Endothelial cell of umbilical vein (primary cell): ENCODE data around the gene ACSS2. TPM values are rescaled to one million over a fixed set of nuclear protein-coding genes. Genes with fewer than 3 reads are reported as not detected.

Experiments used
- BruUV-seq: library from RNA; stranded (reverse); fragments of 400-500 nt; replicated peaks from 2 replicates; lab custom pipeline; 2021; lab: Mats Ljungman, UMichigan
- CTCF ChIA-PET: fragments of 300-600, 350-600 bp; sonication (Branson Sonifier 250); formaldehyde crosslinking; loops from one replicate; lab custom pipeline; 2021; ENCODE audit warnings: antibody characterized with exemption, inconsistent platforms; lab: Charles Lee
- POLR2A ChIA-PET: fragments of 300-600, 350-600 bp; sonication (Branson Sonifier 250); formaldehyde crosslinking; loops from one replicate; lab custom pipeline; 2021; ENCODE audit warnings: antibody characterized with exemption, inconsistent platforms; lab: Charles Lee
- DNase-seq: peaks from one replicate; pipeline ENCODE4 v3.0.0-alpha.2; 2011; ENCODE audit warnings: low read depth, low spot score
- FAIRE-seq: peaks from 2 replicates; lab custom pipeline; 2011; peaks lifted over from hg19 to GRCh38; lab: Jason Lieb, UNC
- H2AFZ ChIP-seq: 2 replicates; pipeline ENCODE4 v1.6.0; 2012; ENCODE audit warnings: low read depth, low read length, control low read depth, inconsistent platforms
- H3K27ac ChIP-seq: 2 replicates; pipeline ENCODE4 v1.5.1; 2011; ENCODE audit warnings: low read depth, mild to moderate bottlenecking, control low read depth, low read length, moderate library complexity; ENCODE audit not compliant: insufficient read depth
- H3K27me3 ChIP-seq, 2 experiments: 2 replicates each; pipeline versions ENCODE4 v1.6.0 to v1.6.1; 2011; ENCODE audit warnings: low read length in 2 of 2, mixed read lengths in 1 of 2; ENCODE audit not compliant: control insufficient read depth in 2 of 2, insufficient read depth in 2 of 2
- H3K36me3 ChIP-seq, 2 experiments: 2 replicates in 1 of 2; 3 replicates in 1 of 2; pipeline ENCODE4 v1.5.1; 2011; ENCODE audit warnings: low read length in 2 of 2, mild to moderate bottlenecking in 1 of 2, moderate library complexity in 1 of 2; ENCODE audit not compliant: control insufficient read depth in 2 of 2, insufficient read depth in 2 of 2; ENCODE audit errors: extremely low read depth in 1 of 2
- H3K4me1 ChIP-seq: 3 replicates; pipeline ENCODE4 v1.5.1; 2011; ENCODE audit warnings: mild to moderate bottlenecking, low read length; ENCODE audit not compliant: control insufficient read depth, insufficient read depth; ENCODE audit errors: extremely low read depth
- H3K4me2 ChIP-seq: 2 replicates; pipeline ENCODE4 v1.6.1; 2011; ENCODE audit warnings: low read length, control low read depth, mixed read lengths; ENCODE audit not compliant: insufficient read depth
- H3K4me3 ChIP-seq, 3 experiments: fragments of 200-600 bp in 1 of 3; sonication (generic), shearing (Covaris generic) in 1 of 3; replicated peaks in 1 of 3; 2 replicates each; pipeline ENCODE4 v1.5.1; 2011 to 2016; ENCODE audit warnings: control low read depth in 3 of 3, low read length in 3 of 3, mild to moderate bottlenecking in 2 of 3, inconsistent platforms in 1 of 3, low read depth in 1 of 3, moderate library complexity in 1 of 3; ENCODE audit not compliant: insufficient read depth in 1 of 3
- H3K79me2 ChIP-seq: 2 replicates; pipeline ENCODE4 v1.6.0; 2012; ENCODE audit warnings: low read length, inconsistent platforms; ENCODE audit not compliant: control insufficient read depth, insufficient read depth
- H3K9ac ChIP-seq: replicated peaks from 2 replicates; pipeline ENCODE3; 2011; ENCODE audit warnings: low read length, control low read depth; ENCODE audit not compliant: insufficient read depth; ENCODE audit errors: extremely low read depth
- H3K9me1 ChIP-seq: replicated peaks from 3 replicates; pipeline ENCODE4 v1.6.0; 2011; ENCODE audit warnings: mild to moderate bottlenecking, low read length; ENCODE audit not compliant: control insufficient read depth, insufficient read depth; ENCODE audit errors: extremely low read depth
- H3K9me3 ChIP-seq: replicated peaks from 2 replicates; pipeline ENCODE4 v1.5.1; 2012; ENCODE audit warnings: low read length, inconsistent platforms; ENCODE audit not compliant: control insufficient read depth, insufficient read depth
- H4K20me1 ChIP-seq: replicated peaks from 2 replicates; pipeline ENCODE3; 2011; ENCODE audit warnings: mild to moderate bottlenecking, low read length; ENCODE audit not compliant: control insufficient read depth, insufficient read depth; ENCODE audit errors: extremely low read depth
- CTCF ChIP-seq, 2 donors: IDR thresholded peaks; 1 replicate in 1 of 2; 2 replicates in 1 of 2; pipeline ENCODE4 v1.5.1; 2011; ENCODE audit warnings: low read length in 2 of 2, mild to moderate bottlenecking in 2 of 2, moderate library complexity in 2 of 2, control low read depth in 1 of 2, inconsistent platforms in 1 of 2, low read depth in 1 of 2; ENCODE audit not compliant: insufficient read depth in 1 of 2; ENCODE audit errors: extremely low read depth in 1 of 2
- EZH2 ChIP-seq: IDR thresholded peaks from 2 replicates; pipeline ENCODE4 v1.6.1; 2012; ENCODE audit warnings: borderline replicate concordance, low read depth, mild to moderate bottlenecking, moderate library complexity, low read length, inconsistent platforms; ENCODE audit not compliant: severe bottlenecking
- FOS ChIP-seq: IDR thresholded peaks from 2 replicates; pipeline ENCODE4 v1.6.1; 2011; ENCODE audit warnings: mild to moderate bottlenecking, low read length, moderate library complexity, borderline replicate concordance; ENCODE audit not compliant: insufficient read depth
- GATA2 ChIP-seq: IDR thresholded peaks from 2 replicates; pipeline ENCODE4 v1.7.0; 2011; ENCODE audit warnings: low read depth, mild to moderate bottlenecking, moderate library complexity, mixed read lengths, low read length; ENCODE audit not compliant: insufficient read length, insufficient read depth
- JUN ChIP-seq: IDR thresholded peaks from 2 replicates; pipeline ENCODE4 v1.6.1; 2011; ENCODE audit warnings: borderline replicate concordance, low read depth; ENCODE audit not compliant: insufficient read length, insufficient read depth
- MAX ChIP-seq: IDR thresholded peaks from 2 replicates; pipeline ENCODE4 v1.6.1; 2011; ENCODE audit not compliant: insufficient read depth, insufficient read length
- MYC ChIP-seq: IDR thresholded peaks from one replicate; pipeline ENCODE4 v1.6.1; 2011; ENCODE audit warnings: mild to moderate bottlenecking, low read depth, low read length
- POLR2A ChIP-seq: IDR thresholded peaks from 2 replicates; pipeline ENCODE4 v1.6.1; 2012; ENCODE audit warnings: low read depth, mild to moderate bottlenecking, control low read depth, low read length
- POLR2AphosphoS5 ChIP-seq: IDR thresholded peaks from 2 replicates; pipeline ENCODE4 v1.6.1; 2012; ENCODE audit warnings: low read depth, mild to moderate bottlenecking, control low read depth, low read length, moderate library complexity; ENCODE audit not compliant: insufficient read depth
- dilution Hi-C: fragments of 300-500 bp; cut with MboI; formaldehyde crosslinking; loops from one replicate; pipeline ENCODE4 v1.15.0; 2019; ENCODE audit warnings: low sequenced_read_pairs; ENCODE audit not compliant: extremely low pct_ligation_motif_present
- intact Hi-C: fragments of 100-400 bp; cut with micrococcal nuclease; formaldehyde crosslinking; loops from one replicate; pipeline ENCODE4 v1.10.0; 2022
- polyA plus RNA-seq, 4 experiments: library from polyadenylated mRNA; depleted of rRNA in 3 of 4; stranded (reverse) in 3 of 4; unstranded in 1 of 4; fragments of >200 nt; gene quantifications; 2 replicates each; pipeline versions ENCODE4 v1.2.1 to v1.2.3, GENCODE V29; 2011 to 2012; ENCODE audit warnings: missing spikeins in 1 of 4
- total RNA-seq: library from RNA; stranded (reverse); gene quantifications from 2 replicates; pipeline ENCODE4 v1.2.3, GENCODE V29; 2021

Gene ACSS2
- total and polyA plus RNA-seq, 2 donors (not counting 3 experiments of a cell fraction or from before 2014, with no cell fraction given): 40.7 to 42.3 TPM

- no peak overlapping the region for H3K4me3 ChIP-seq
- peaks cover 17 to 22% of the 10 kb centered on the region in 2 experiments for H3K36me3 ChIP-seq
- H3K27ac ChIP-seq: no peak overlapping the region
- H4K20me1 ChIP-seq: no peaks in the 10 kb centered on the region
- dilution Hi-C loops: no loop called here
- TF ChIP-seq EZH2 (no peak), POLR2A (no peak)
- CTCF ChIA-PET: no interaction called here
- DNase-seq (no peak), FAIRE-seq (no peak)
- intact Hi-C loops: no loop called here
- no peak overlapping the region for H3K9ac ChIP-seq
- H3K4me2 ChIP-seq: no peak overlapping the region
- H3K79me2 ChIP-seq: no peaks in the 10 kb centered on the region
- no peaks in the 10 kb centered on the region for H3K27me3 ChIP-seq
- H2AFZ ChIP-seq: no peak overlapping the region
- H3K9me1 ChIP-seq: no peaks in the 10 kb centered on the region
- no peaks in the 10 kb centered on the region for H3K4me1 ChIP-seq
- no peaks in the 10 kb centered on the region for H3K9me3 ChIP-seq
- BruUV-seq: no TSS peak
- POLR2A ChIA-PET: no interaction called here
Measured at GRCh38 chr20:34925981-34926380, 49.6 kb downstream of the ACSS2 start.

GRCh38 chr20:34926581-34926980, 50.2 kb downstream of the ACSS2 start:
- Histone ChIP-seq H3K27me3 (no peaks in the 10 kb centered on the region), H3K9me1 (no peaks in the 10 kb centered on the region), H3K4me2 (no peak overlapping the region), H3K79me2 (no peaks in the 10 kb centered on the region), H4K20me1 (no peaks in the 10 kb centered on the region), H3K9me3 (no peaks in the 10 kb centered on the region), H3K36me3 (peaks cover 17 to 20% of the 10 kb centered on the region in 2 experiments), H2AFZ (no peak overlapping the region), H3K4me1 (no peaks in the 10 kb centered on the region), H3K4me3 (no peak overlapping the region), H3K27ac (no peak overlapping the region), H3K9ac (no peak overlapping the region)
- CTCF ChIA-PET: no interaction called here
- dilution Hi-C loops (no loop called here), intact Hi-C loops (no loop called here)
- no peak for FAIRE-seq
- no TSS peak for BruUV-seq
- no peak for DNase-seq
- no peak for TF ChIP-seq EZH2
- no peak for TF ChIP-seq GATA2
- no peak for TF ChIP-seq POLR2AphosphoS5
- TF ChIP-seq MAX: no peak
- TF ChIP-seq MYC: no peak
- TF ChIP-seq FOS: no peak
- TF ChIP-seq CTCF (IDR thresholded peaks at IDR 0.05; ENCODE audit: extremely low read depth in 1 of 2, insufficient read depth in 1 of 2, low read depth in 1 of 2, low read length in 2 of 2): no peak
- no peak for TF ChIP-seq JUN
- TF ChIP-seq POLR2A: no peak
- POLR2A ChIA-PET: no interaction called here
